B cell (primary cell): ENCODE measurements around the gene FBXO44. TPM values are rescaled to one million over a fixed set of nuclear protein-coding genes. Genes with fewer than 3 reads are reported as not detected.

Source experiments
- ATAC-seq: fragments of 200-7000 bp; cut with Tn5 transposase; one replicate; pipeline ENCODE4 v1.10.0; 2021; ENCODE audit warnings: low read depth, mild to moderate bottlenecking, moderate number of reproducible peaks, moderate library complexity
- CTCF ChIA-PET: fragments of 350-600 bp; sonication (Branson Sonifier 250); formaldehyde crosslinking; loops from one replicate; lab custom pipeline; 2021; ENCODE audit warnings: antibody characterized with exemption, inconsistent platforms; lab: Charles Lee
- POLR2A ChIA-PET: fragments of 350-600 bp; sonication (Branson Sonifier 250); formaldehyde crosslinking; loops from one replicate; lab custom pipeline; 2021; ENCODE audit warnings: antibody characterized with exemption; lab: Charles Lee
- DNase-seq: peaks from one replicate; pipeline ENCODE4 v3.0.0; 2013
- H2AFZ ChIP-seq: 2 replicates; pipeline ENCODE4 v1.6.1; 2012; ENCODE audit warnings: mild to moderate bottlenecking, low read depth, low read length; ENCODE audit not compliant: insufficient read depth, poor library complexity, severe bottlenecking
- H3K27ac ChIP-seq, 2 donors: 1 replicate in 1 of 2; 2 replicates in 1 of 2; pipeline ENCODE4 v1.5.1; 2012 to 2013; ENCODE audit warnings: low read length in 2 of 2, mild to moderate bottlenecking in 2 of 2, moderate library complexity in 1 of 2
- H3K27me3 ChIP-seq, 4 experiments: fragments of 200-600 bp in 1 of 4; sonication (generic) in 1 of 4; replicated peaks in 1 of 4; 1 replicate in 2 of 4; 2 replicates in 2 of 4; pipeline versions ENCODE4 v1.6.1 to v1.7.0; 2013 to 2016; ENCODE audit warnings: low read length in 3 of 4, mild to moderate bottlenecking in 2 of 4, mixed read lengths in 1 of 4, moderate library complexity in 1 of 4; ENCODE audit not compliant: insufficient read depth in 4 of 4, control insufficient read depth in 3 of 4; ENCODE audit errors: control extremely low read depth in 1 of 4
- H3K36me3 ChIP-seq, 2 experiments: replicated peaks in 1 of 2; 1 replicate in 1 of 2; 2 replicates in 1 of 2; pipeline versions ENCODE4 v1.6.1 to v1.7.1; 2013; ENCODE audit warnings: low read length in 1 of 2; ENCODE audit not compliant: insufficient read depth in 2 of 2, control insufficient read depth in 1 of 2; ENCODE audit errors: control extremely low read depth in 1 of 2, extremely low read depth in 1 of 2
- H3K4me1 ChIP-seq, 2 donors: fragments of 200-600 bp in 1 of 2; sonication (generic) in 1 of 2; 1 replicate in 1 of 2; 2 replicates in 1 of 2; pipeline versions ENCODE4 v1.5.1 to v1.6.1; 2013 to 2017; ENCODE audit warnings: low read length in 2 of 2; ENCODE audit not compliant: control insufficient read depth in 2 of 2, insufficient read depth in 2 of 2
- H3K4me2 ChIP-seq: replicated peaks from 2 replicates; pipeline ENCODE3; 2012; ENCODE audit warnings: mild to moderate bottlenecking, low read depth, low read length; ENCODE audit not compliant: poor library complexity, severe bottlenecking
- H3K4me3 ChIP-seq, 5 experiments: fragments of 200-600 bp in 1 of 5; sonication (generic) in 1 of 5; 1 replicate in 3 of 5; 2 replicates in 2 of 5; pipeline versions ENCODE4 v1.5.1 to v1.7.0; 2011 to 2016; ENCODE audit warnings: low read length in 4 of 5, mild to moderate bottlenecking in 4 of 5, low read depth in 2 of 5, control low read depth in 1 of 5, moderate library complexity in 1 of 5; ENCODE audit not compliant: insufficient read depth in 1 of 5; ENCODE audit errors: control extremely low read depth in 1 of 5, extremely low read depth in 1 of 5
- H3K79me2 ChIP-seq: fragments of 200-600 bp; sonication (generic); one replicate; pipeline ENCODE4 v1.6.0; 2016; ENCODE audit warnings: low read length; ENCODE audit not compliant: control insufficient read depth, insufficient read depth
- H3K9ac ChIP-seq: fragments of 200-600 bp; sonication (generic); 2 replicates; pipeline ENCODE4 v1.6.1; 2017; ENCODE audit warnings: mild to moderate bottlenecking, low read length, moderate library complexity
- H3K9me3 ChIP-seq, 3 donors: one replicate each; pipeline versions ENCODE4 v1.6.1 to v1.7.1; 2013; ENCODE audit warnings: low read length in 2 of 3; ENCODE audit not compliant: control insufficient read depth in 2 of 3, insufficient read depth in 1 of 3; ENCODE audit errors: control extremely low read depth in 1 of 3
- H4K20me1 ChIP-seq: 2 replicates; pipeline ENCODE4 v1.6.0; 2012; ENCODE audit warnings: mild to moderate bottlenecking, low read length; ENCODE audit not compliant: insufficient read depth, control insufficient read depth, poor library complexity, severe bottlenecking
- H3K27ac Mint-ChIP-seq: one replicate; pipeline ENCODE4 v1.8.0; 2021; ENCODE audit warnings: mixed read lengths
- H3K27me3 Mint-ChIP-seq: one replicate; pipeline ENCODE4 v1.8.0; 2021; ENCODE audit warnings: mixed read lengths
- H3K4me1 Mint-ChIP-seq: one replicate; pipeline ENCODE4 v1.8.0; 2021; ENCODE audit warnings: mixed read lengths
- H3K4me3 Mint-ChIP-seq: one replicate; pipeline ENCODE4 v1.8.0; 2021; ENCODE audit warnings: mixed read lengths
- H3K9me3 Mint-ChIP-seq: one replicate; pipeline ENCODE4 v1.8.0; 2022; ENCODE audit warnings: mixed read lengths; ENCODE audit not compliant: insufficient read depth
- EZH2 ChIP-seq: IDR thresholded peaks from 2 replicates; pipeline ENCODE4 v1.6.1; 2012; ENCODE audit warnings: borderline replicate concordance, low read depth, mild to moderate bottlenecking, moderate library complexity, low read length; ENCODE audit not compliant: insufficient read depth, poor library complexity, severe bottlenecking
- WGBS: methylation state at CpG from one replicate; pipeline ENCODE4 v1.1.5; 2013; ENCODE audit warnings: missing lambda C conversion rate; ENCODE audit not compliant: insufficient coverage; 5-methylcytosine and 5-hydroxymethylcytosine counted together
- intact Hi-C: fragments of 100-400 bp; cut with micrococcal nuclease; formaldehyde crosslinking; loops from one replicate; pipeline ENCODE4 v1.10.0; 2022
- polyA plus RNA-seq: library from polyadenylated mRNA; depleted of rRNA; stranded (reverse); fragments of >200 nt; gene quantifications from 2 replicates; pipeline ENCODE4 v1.2.3, GENCODE V29; 2012
- total RNA-seq, 2 donors: library from RNA; stranded (reverse); fragments of 120-200 nt in 1 of 2; gene quantifications; 1 replicate in 1 of 2; 2 replicates in 1 of 2; pipeline versions ENCODE4 v1.2.3 to v1.2.4, GENCODE V29; 2013 to 2022
- TF ChIP-seq, protein P1 (sequence below): fragments of 200-600 bp; IDR thresholded peaks from one replicate; pipeline ENCODE4 v1.8.0; 2022; ENCODE audit warnings: antibody characterized with exemption, mild to moderate bottlenecking

FBXO44 gene
- total and polyA plus RNA-seq, 2 donors (not counting 1 experiment from before 2014, with no cell fraction given) = 61.5 to 101 TPM

DNA sequence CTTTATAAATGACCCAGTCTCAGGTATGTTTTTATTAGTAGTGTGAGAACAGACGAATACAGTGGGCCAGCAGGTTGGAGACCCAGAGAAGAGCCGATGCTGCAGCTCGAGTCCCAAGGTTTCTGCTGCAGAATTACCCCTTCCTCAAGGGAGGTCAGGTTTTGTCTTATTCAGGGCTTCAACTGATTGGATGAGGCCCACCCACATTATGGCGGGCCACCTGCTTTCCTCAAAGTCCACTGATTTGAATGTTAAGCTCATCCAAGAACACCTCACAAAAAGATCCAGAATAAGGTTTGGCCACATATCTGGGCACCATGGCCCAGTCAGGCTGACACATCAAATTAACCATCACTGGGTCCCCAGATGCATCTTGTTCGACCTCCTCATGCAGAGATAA lies 41.3 kb upstream of the FBXO44 start:
- no peaks in the 10 kb centered on the region for H3K36me3 ChIP-seq
- ATAC-seq = no peak
- H3K79me2 ChIP-seq = no peaks in the 10 kb centered on the region
- no peak overlapping the region for H3K9ac ChIP-seq
- no peak overlapping the region for H3K27ac Mint-ChIP-seq
- no peak overlapping the region for H3K4me3 Mint-ChIP-seq
- no peak for DNase-seq
- H3K27ac ChIP-seq = no peak overlapping the region
- no peak overlapping the region for H3K4me2 ChIP-seq
- TF ChIP-seq, protein P1, sequence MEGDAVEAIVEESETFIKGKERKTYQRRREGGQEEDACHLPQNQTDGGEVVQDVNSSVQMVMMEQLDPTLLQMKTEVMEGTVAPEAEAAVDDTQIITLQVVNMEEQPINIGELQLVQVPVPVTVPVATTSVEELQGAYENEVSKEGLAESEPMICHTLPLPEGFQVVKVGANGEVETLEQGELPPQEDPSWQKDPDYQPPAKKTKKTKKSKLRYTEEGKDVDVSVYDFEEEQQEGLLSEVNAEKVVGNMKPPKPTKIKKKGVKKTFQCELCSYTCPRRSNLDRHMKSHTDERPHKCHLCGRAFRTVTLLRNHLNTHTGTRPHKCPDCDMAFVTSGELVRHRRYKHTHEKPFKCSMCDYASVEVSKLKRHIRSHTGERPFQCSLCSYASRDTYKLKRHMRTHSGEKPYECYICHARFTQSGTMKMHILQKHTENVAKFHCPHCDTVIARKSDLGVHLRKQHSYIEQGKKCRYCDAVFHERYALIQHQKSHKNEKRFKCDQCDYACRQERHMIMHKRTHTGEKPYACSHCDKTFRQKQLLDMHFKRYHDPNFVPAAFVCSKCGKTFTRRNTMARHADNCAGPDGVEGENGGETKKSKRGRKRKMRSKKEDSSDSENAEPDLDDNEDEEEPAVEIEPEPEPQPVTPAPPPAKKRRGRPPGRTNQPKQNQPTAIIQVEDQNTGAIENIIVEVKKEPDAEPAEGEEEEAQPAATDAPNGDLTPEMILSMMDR = no peak
- no peak for TF ChIP-seq EZH2
- peaks cover 21% of the 10 kb centered on the region for H3K27me3 Mint-ChIP-seq
- intact Hi-C loops = no loop called here
- H3K27me3 ChIP-seq = peaks cover 0 to 3% (median 0%) of the 10 kb centered on the region in 4 experiments
- ChIA-PET CTCF (no interaction called here), POLR2A (no interaction called here)
- H3K9me3 ChIP-seq = no peaks in the 10 kb centered on the region
- no peak overlapping the region for H2AFZ ChIP-seq
- H3K9me3 Mint-ChIP-seq = no peaks in the 10 kb centered on the region
- H3K4me1 ChIP-seq = no peaks in the 10 kb centered on the region
- H3K4me3 ChIP-seq = no peak overlapping the region
- no peaks in the 10 kb centered on the region for H3K4me1 Mint-ChIP-seq
- WGBS = 82% methylated on average over 2 of the region's 5 CpGs
- H4K20me1 ChIP-seq = no peaks in the 10 kb centered on the region

DNA sequence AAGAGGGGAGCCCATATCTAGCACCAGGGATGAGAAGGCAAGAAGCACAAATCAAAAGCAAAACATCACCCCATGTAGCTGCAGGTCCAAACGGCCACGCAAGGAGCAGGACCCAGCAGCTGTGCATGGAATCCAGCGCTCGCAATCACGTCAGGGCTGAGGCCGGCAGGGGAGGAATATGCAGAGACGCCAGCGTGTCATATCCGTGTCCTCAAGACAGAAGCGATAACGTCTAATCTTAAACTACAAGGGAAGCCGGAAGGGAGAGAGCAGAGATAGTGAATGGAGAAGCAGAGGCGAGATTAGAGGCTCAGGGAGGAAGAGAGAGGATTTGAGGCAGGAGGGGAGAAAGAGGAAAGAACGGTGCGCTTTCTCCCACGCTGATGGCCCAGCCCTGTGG lies 39.6 kb upstream of the FBXO44 start:
- H3K4me2 ChIP-seq = no peak overlapping the region
- CTCF ChIA-PET = no interaction called here
- no peaks in the 10 kb centered on the region for H3K4me1 ChIP-seq
- POLR2A ChIA-PET = no interaction called here
- TF ChIP-seq, protein P1 = no peak
- no peak for TF ChIP-seq EZH2
- 80% methylated on average over 11 of the region's 16 CpGs for WGBS
- no peaks in the 10 kb centered on the region for H3K79me2 ChIP-seq
- DNase-seq (no peak), ATAC-seq (no peak)
- H3K27me3 ChIP-seq = peaks cover 0 to 3% (median 0%) of the 10 kb centered on the region in 4 experiments
- no peaks in the 10 kb centered on the region for H3K36me3 ChIP-seq
- H3K9me3 ChIP-seq = no peaks in the 10 kb centered on the region
- H3K27ac ChIP-seq = no peak overlapping the region
- no peaks in the 10 kb centered on the region for H3K4me1 Mint-ChIP-seq
- no peak overlapping the region for H3K4me3 Mint-ChIP-seq
- intact Hi-C loops = no loop called here
- no peak overlapping the region for H3K4me3 ChIP-seq
- no peaks in the 10 kb centered on the region for H3K9me3 Mint-ChIP-seq
- peaks cover 24% of the 10 kb centered on the region for H3K27me3 Mint-ChIP-seq
- no peak overlapping the region for H2AFZ ChIP-seq
- no peak overlapping the region for H3K27ac Mint-ChIP-seq
- no peak overlapping the region for H3K9ac ChIP-seq
- no peaks in the 10 kb centered on the region for H4K20me1 ChIP-seq
